HG02870 (cell line): Measurements from ENCODE around the gene ZBED4.
"Not testable (repeated sequence)": the region's sequence is repeated elsewhere in the genome, so short reads cannot be mapped to it uniquely, and the experiment has no call there.

Experiments used
- ATAC-seq: cut with Tn5 transposase; IDR thresholded peaks from one replicate; pipeline ENCODE4 v1.9.1; 2021; ENCODE audit warnings: mild to moderate bottlenecking, moderate library complexity; ENCODE audit not compliant: unreplicated experiment

Gene ZBED4

GRCh38 chr22:49852898-49853894 lies at the start of gene ZBED4:
Gene ZBED4 (plus strand): TSS chr22:49853844. CDS start chr22:49883663, 29,819 bp downstream.
- ATAC-seq = peak; percentile 78

- no peak for ATAC-seq
These were observed 46.5 kb upstream of the ZBED4 start for GRCh38 chr22:49807129-49807528.

DNA sequence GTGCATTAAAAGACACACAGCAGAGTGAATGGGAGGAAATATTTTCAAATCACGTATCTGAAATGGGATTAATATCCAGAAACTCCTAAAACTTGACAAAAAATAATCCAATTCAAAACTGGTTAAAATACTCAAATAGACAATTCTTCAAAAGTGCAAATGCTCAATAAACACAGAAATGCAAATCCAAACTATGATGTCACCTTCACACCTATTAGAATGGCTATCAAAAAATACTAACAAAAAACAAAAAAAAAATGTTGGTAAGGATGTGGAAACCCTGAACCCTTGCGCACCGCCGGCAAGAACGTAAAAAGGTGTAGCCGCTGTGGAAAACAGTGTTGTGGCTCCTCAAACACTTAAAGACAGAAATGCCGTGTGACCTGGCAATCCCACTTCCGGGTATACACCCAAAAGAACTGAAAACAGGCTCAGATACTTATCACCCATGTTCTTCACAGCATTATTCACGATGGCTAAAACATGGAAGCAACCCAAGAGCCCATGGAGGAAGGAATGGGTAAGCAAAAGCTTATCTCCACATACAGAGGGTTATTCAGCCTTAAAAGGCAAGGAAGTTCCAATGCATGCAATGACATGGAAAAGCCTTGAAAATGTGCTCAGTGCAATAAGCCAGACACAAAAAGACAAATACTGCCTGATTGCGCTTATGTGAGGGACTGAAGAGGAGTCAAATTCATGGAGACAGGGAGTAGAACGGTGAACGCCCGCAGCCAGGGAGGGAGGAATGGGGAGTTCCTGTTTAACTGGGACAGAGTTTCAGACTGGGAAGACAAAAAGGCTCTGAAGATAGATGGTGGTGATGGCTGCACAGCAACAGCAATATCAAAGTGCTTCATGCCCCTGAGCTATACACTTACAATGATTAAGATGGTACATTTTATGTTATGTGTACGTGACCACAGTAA lies 45.6 kb upstream of the ZBED4 start:
- no peak for ATAC-seq

GRCh38 chr22:49810363-49811019 lies 43.2 kb upstream of the ZBED4 start:
- no peak for ATAC-seq

DNA sequence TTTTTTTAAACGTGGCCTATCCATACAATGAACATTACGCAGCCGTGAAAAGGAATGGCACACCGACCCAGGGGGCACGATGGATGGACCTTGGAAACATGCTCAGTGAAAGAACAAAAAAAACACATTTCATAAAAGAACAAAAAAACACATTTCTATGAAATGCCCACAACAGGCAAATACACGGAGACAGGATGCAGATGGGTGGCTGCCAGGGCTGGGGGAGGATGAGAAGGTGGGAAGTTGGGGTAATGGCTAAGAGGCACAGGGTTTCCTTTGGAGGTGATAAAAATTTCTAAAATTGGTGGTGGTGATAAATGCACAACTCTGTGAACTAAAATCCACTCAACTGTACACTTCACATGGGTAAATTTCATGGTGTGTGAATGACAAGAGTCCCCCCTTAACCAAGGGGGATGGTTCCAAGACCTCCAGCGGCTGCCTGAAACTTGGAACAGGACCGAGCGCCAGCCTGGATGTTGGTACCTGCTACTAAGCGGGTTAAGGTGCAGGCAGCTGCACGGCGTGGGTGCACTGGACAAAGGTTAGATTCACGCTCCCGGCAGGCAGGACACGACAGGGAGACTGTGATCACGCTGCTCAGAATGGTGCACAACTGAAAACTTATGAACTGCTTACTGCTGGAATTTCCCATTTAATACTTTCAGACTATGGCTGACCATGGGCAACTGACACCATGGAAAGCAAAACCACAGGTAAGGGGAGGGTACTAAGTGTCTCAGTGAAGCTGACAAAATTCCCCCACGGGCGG lies 42.4 kb upstream of the ZBED4 start:
- no peak for ATAC-seq

DNA sequence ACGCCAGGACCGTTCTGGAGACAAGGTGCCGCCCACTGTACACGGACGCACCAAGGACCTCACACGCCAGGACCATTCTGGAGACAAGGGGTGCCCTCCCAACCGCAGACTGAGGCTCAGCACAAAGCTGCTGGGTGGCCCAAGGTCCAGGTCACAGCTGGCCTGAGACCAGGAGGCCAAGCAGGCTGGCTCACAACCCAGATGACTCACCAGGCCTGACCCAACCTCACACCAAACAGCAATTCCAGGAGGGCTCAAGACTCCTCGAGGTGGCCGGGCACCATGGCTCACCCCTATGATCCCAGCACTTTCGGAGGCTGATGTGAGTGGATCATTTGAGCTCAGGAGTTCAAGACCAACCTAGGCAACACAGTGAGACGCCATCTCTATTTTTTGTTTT lies 40.8 kb upstream of the ZBED4 start:
- no peak for ATAC-seq

- no peak for ATAC-seq
These were observed 39.4 kb upstream of the ZBED4 start for GRCh38 chr22:49814164-49814686.

- no peak for ATAC-seq
These were observed 38.8 kb upstream of the ZBED4 start for GRCh38 chr22:49814856-49815255.

DNA sequence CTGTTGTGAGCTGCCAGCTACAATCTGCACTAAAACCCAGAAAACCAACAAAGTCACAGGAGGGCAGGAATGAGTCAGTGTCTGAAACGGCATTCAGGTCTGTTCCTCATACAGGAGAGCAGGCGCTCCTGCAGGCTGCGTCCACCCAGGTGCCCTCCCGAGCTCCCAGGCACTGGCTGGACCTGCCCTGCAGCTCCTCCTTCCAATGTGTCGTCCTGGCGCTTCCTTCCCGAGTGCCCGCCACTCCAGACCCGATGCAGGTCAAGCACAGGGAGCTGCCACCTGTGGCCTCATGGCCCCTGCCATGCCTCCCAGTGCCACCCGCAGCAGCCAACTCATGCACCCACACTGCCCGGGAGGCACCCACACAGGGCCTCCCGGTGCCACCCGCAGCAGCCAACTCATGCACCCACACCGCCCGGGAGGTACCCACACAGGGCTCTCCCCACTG lies 38.0 kb upstream of the ZBED4 start:
- ATAC-seq = no peak

- ATAC-seq = no peak
These were observed 36.3 kb upstream of the ZBED4 start for GRCh38 chr22:49817359-49817758.

DNA sequence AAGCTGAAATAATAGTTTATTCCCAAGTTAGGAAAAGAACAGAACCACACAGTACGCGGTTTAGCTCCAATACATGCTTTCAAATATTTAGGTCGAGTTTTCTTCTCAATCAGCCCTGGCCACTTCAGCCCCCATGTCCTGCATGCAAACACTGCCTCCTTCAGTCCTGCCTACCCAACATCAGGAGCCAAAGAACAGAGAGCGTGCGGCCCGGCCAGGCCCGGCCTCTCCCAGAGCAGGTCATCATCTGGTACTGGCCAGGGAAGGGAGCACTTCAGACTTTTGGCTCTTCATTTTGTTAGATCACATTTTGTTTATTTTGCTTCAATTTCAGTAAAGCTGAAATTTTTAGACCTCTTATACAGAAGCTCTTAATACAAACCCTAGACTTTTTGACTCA lies 32.7 kb upstream of the ZBED4 start:
- ATAC-seq = no peak

DNA sequence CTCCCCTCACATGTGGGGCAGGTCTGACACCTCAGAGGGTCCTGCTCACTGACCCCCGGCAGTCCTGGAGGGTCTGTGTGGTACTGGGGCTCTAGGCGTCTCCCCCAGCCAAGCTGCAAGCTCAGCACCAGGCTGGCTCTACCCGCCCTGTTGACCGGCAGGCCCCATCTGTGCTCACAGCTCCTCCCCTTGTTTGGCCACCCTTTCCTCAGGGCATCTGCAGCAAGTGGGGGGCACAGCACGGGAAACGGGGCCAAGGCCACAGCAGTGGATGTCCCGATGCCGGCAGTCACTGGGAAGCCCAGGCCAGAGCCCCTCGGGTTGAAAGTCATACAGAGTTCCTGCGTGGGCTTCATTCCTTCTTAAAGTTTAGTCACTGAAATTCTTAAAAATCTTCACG lies 31.9 kb upstream of the ZBED4 start:
- not testable (repeated sequence) for ATAC-seq

- ATAC-seq = no peak
These were observed 30.2 kb upstream of the ZBED4 start for GRCh38 chr22:49823289-49824045.

- ATAC-seq = no peak
These were observed 29.3 kb upstream of the ZBED4 start for GRCh38 chr22:49824185-49824925.

- no peak for ATAC-seq
These were observed 28.7 kb upstream of the ZBED4 start for GRCh38 chr22:49824936-49825335.

DNA sequence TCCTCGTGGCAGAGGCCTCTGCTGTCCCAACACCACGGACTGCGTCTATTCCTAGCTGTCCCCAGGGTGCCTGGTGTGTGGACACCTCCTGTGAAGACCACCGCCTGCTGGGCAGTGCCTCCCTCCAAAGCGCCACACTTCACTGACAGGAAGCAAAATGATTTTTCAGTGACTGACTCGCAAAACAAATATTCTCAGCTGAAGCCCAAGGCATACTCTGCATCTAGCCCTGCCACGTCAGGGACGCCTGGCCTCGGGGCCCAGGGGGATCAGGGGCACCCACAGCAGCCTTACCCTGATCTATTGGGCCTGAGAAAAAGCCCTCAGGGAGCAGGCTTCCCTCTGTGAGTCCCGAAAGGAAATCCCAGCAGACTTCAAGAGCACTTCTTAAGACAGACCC lies 28.2 kb upstream of the ZBED4 start:
- ATAC-seq = no peak

DNA sequence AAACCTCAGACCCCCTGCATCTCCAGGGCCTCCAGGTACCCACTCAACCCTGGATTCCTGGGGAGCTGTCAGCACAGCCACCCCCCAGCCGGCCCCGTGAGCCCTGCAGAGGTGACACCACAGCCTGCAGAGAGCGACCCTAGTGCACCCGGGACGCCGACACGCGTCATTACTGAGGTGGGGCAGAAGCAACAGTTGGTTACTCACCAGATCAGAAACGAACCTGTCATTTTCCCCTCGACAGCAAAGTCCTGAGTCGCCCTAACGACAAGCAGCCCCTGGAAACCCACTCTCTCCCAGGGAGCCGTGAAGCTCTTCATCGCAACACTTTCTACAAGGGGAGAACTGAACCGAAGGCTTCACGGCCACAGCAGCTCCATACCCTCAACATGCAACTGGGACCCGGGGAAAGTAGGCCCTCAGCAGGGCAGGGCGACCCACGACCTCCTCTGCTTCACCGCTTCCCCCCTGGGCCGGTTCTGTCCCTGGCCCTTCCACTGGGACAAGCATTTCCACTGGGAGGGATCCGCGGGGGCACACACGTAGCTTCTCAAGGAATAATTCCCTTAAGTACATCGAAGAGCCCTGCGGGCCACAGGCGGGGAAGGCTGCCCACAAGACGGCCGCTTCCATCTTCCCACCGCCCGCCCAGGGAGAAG lies 27.6 kb upstream of the ZBED4 start:
- ATAC-seq = no peak
